H7 (cell line): ENCODE data around the gene STAC. TPM values are rescaled to one million over a fixed set of nuclear protein-coding genes. Genes with fewer than 3 reads are reported as not detected.
"Not testable (repeated sequence)": the region's sequence is repeated elsewhere in the genome, so short reads cannot be mapped to it uniquely, and the experiment has no call there.

Source experiments
- DNase-seq: peaks from one replicate; pipeline ENCODE4 v3.0.0; 2012
- H3K27me3 ChIP-seq: 2 replicates; pipeline ENCODE4 v1.6.0; 2011; ENCODE audit warnings: mild to moderate bottlenecking, low read length; ENCODE audit not compliant: control insufficient read depth, insufficient read depth
- H3K36me3 ChIP-seq: replicated peaks from 2 replicates; pipeline ENCODE4 v1.5.1; 2011; ENCODE audit warnings: low read length; ENCODE audit not compliant: control insufficient read depth, insufficient read depth
- H3K4me3 ChIP-seq: 2 replicates; pipeline ENCODE4 v1.5.1; 2011; ENCODE audit warnings: low read depth, mild to moderate bottlenecking, control low read depth, low read length, moderate library complexity; ENCODE audit not compliant: insufficient read depth
- total RNA-seq: library from RNA; depleted of rRNA; stranded (reverse); fragments of >200 nt; shearing (Covaris generic); gene quantifications from 2 replicates; pipeline ENCODE4 v1.2.3, GENCODE V29; 2014

Gene STAC
- total RNA-seq, 1 experiment from 2014 or later = 5.2 TPM

DNA sequence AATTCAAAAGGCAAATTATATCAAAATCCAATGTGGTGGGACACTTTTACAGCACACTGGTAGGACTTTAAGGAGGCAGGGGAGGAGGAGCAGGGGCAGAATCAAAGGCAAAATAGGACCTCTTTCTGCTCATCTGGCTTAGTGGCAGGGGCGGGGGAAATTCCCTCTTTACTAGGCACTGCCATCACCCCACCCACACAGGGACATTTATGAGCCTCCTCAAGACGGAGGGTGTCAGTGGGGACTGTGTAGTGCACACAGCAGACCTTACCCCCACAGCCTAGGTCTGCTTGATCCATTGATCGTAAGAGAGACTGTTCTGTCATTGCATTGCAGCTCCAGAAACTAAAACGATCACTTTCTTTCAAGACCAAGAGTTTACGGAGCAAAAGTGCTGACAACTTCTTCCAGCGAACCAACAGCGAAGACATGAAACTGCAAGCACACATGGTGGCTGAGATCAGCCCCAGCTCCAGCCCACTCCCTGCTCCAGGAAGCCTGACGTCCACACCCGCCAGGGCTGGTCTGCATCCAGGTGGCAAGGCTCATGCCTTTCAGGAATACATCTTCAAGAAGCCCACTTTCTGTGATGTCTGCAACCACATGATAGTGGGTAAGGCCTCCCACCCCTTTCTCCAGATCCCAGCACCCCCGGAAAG is 62.9 kb downstream of the STAC start:
- Histone ChIP-seq H3K4me3 (no peak overlapping the region), H3K36me3 (no peaks in the 10 kb centered on the region), H3K27me3 (no peaks in the 10 kb centered on the region)
- no peak for DNase-seq

DNA sequence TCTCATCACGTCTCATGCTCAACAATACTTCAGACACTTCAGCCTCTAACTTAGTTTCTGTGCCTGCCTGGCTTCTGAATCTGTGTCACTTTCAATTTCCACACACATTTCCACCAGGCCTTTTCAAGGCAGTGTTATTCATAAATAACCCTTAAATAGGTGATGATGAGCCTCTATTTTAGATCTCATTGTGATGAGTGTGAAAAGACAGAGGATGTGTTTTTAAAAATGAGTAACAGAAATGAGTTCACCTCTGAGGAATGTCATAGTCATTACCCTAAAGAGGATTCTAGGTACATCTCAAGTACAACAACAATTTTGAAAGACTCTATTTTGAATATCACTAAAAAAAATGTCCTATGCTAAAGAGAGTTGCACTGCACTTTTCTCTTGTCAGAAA is 64.6 kb downstream of the STAC start:
- Histone ChIP-seq H3K27me3 (no peaks in the 10 kb centered on the region), H3K4me3 (no peak overlapping the region), H3K36me3 (no peaks in the 10 kb centered on the region)
- no peak for DNase-seq

- no peak for DNase-seq
- Histone ChIP-seq H3K36me3 (no peaks in the 10 kb centered on the region), H3K27me3 (no peaks in the 10 kb centered on the region), H3K4me3 (no peak overlapping the region)
These were observed 66.0 kb downstream of the STAC start for GRCh38 chr3:36446276-36446675.

DNA sequence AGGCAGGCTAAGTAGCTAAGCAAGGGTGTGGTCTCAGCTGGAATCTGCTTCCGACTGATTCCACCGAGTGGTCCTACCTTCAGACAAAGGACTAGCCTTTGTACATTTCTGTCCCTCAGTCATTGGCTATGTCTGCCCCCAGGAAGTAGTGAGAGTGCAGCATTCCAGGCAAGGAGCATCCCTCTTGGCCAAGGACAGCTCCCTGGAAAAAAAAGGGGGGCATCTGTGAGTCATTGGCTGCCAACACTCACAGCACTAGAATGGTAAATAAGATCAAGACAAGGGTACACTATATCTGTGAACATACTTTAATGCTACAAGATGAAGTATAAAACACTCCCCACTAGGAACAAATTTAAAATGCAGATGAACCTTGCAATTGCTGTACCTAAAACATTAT is 66.8 kb downstream of the STAC start:
- H3K36me3 ChIP-seq = no peaks in the 10 kb centered on the region
- no peak for DNase-seq
- no peaks in the 10 kb centered on the region for H3K27me3 ChIP-seq
- no peak overlapping the region for H3K4me3 ChIP-seq

DNA sequence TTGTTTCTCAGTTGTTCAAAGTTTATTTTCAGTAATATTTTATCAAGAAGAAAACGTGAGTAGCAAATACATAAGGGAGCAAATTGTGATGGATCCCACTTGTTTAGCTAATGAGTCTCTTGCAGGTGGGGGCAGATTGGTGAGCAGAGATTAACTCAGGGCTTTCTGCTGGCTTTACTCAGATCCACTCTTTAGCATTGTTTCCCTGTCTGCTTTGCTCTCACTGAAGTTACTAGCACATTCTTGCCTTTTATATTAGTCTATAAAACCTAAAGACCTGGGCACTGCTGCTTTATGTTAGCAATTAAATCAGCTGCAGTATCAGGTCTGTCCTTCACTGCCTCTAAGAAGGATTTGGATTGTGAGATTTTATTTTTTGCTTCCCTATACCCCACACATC is 71.5 kb downstream of the STAC start:
- Histone ChIP-seq H3K36me3 (no peaks in the 10 kb centered on the region), H3K4me3 (no peak overlapping the region), H3K27me3 (no peaks in the 10 kb centered on the region)
- DNase-seq = no peak

GRCh38 chr3:36453213-36453612 is 72.9 kb downstream of the STAC start:
- not testable (repeated sequence) for H3K27me3 ChIP-seq, H3K36me3 ChIP-seq, H3K4me3 ChIP-seq, DNase-seq

- H3K27me3 ChIP-seq, H3K4me3 ChIP-seq, DNase-seq, H3K36me3 ChIP-seq: not testable (repeated sequence)
These were observed 73.6 kb downstream of the STAC start for GRCh38 chr3:36453896-36454295.

DNA sequence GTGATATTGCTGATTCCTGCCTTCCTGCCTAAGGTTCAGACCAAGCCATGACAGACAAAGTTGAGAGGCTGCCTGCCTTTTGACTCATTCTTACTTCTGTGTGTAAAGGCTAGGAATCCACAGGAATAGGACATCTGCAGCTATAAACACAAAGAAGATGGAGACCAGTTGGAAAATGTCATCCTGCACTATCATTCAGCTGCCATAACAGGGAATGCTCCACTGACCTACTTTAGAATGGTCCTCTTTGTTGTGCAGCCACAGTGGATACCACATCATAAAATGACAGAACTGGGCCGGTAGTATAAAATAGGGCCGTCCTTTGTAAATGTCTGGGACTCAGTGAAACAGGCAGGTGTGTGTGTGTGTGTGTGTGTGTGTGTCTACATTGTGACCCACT is 75.1 kb downstream of the STAC start:
- H3K36me3 ChIP-seq = no peaks in the 10 kb centered on the region
- DNase-seq = no peak
- H3K27me3 ChIP-seq = no peaks in the 10 kb centered on the region
- no peak overlapping the region for H3K4me3 ChIP-seq

DNA sequence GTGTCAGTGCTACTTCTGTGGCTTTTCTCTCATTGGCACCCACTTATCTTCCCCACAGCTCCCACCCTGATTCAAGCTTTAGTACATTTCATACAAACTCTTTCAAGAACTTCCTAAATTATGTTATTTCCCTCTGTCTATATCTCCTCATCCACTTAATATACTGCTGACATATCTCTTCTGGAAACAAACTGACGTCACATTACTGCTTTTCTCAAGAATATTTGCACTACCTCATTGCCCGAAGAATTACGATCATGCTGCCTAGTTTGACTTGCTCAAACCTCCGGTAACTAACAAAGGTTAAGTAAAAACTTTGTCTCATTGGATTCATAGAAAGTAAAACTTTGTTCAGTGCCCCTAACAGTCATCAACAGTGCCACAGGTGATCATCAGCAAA is 76.5 kb downstream of the STAC start:
- DNase-seq = no peak

GRCh38 chr3:36457667-36458066 is 77.4 kb downstream of the STAC start:
- Histone ChIP-seq H3K36me3 (no peaks in the 10 kb centered on the region), H3K27me3 (no peaks in the 10 kb centered on the region), H3K4me3 (no peak overlapping the region)
- DNase-seq = no peak

More for the DNA sequence above, 76.5 kb downstream of the STAC start:
- H3K36me3 ChIP-seq = no peaks in the 10 kb centered on the region
- no peak overlapping the region for H3K4me3 ChIP-seq
- no peaks in the 10 kb centered on the region for H3K27me3 ChIP-seq

DNA sequence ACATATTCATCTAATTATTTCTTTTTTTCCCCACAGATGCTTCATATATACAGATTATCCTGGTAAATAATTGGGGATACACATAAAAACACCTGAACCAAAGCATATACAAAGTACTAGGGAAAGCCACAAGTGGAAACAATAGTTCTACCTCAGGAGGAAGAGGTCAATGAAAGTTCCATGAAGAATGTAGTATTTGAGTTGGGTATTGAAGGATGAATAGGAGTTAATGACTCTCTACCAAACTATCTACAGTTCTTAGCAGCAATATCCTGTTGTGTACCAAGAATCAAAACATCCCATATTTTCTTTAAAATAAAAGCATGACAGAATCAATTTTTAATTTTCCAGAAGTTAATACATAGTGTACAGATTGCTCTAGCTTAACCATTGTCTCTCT is 78.9 kb downstream of the STAC start:
- DNase-seq = no peak
- no peak overlapping the region for H3K4me3 ChIP-seq
- no peaks in the 10 kb centered on the region for H3K36me3 ChIP-seq
- H3K27me3 ChIP-seq = no peaks in the 10 kb centered on the region

GRCh38 chr3:36461597-36461996 is 81.3 kb downstream of the STAC start:
- H3K4me3 ChIP-seq = no peak overlapping the region
- DNase-seq = no peak
- no peaks in the 10 kb centered on the region for H3K27me3 ChIP-seq
- H3K36me3 ChIP-seq = no peaks in the 10 kb centered on the region

DNA sequence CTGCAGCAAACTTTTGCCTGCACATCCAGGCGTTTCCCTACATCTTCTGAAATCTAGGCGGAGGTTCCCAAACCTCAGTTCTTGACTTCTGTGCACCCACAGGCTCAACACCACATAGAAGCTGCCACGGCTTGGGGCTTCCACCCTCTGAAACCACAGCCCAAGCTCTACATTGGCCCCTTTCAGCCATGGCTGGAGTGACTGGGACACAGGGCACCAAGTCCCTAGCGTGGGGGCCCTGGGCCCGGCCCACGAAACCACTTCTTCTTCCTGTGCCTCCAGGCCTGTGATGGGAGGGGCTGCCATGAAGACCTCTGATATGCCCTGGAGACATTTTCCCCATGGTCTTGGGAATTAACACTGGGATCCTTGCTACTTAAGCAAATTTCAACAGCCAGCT is 91.7 kb downstream of the STAC start:
- not testable (repeated sequence) for DNase-seq, H3K27me3 ChIP-seq, H3K4me3 ChIP-seq, H3K36me3 ChIP-seq

- no peak for DNase-seq
- Histone ChIP-seq H3K27me3 (no peaks in the 10 kb centered on the region), H3K36me3 (no peaks in the 10 kb centered on the region), H3K4me3 (no peak overlapping the region)
These were observed 95.3 kb downstream of the STAC start for GRCh38 chr3:36475558-36475957.

DNA sequence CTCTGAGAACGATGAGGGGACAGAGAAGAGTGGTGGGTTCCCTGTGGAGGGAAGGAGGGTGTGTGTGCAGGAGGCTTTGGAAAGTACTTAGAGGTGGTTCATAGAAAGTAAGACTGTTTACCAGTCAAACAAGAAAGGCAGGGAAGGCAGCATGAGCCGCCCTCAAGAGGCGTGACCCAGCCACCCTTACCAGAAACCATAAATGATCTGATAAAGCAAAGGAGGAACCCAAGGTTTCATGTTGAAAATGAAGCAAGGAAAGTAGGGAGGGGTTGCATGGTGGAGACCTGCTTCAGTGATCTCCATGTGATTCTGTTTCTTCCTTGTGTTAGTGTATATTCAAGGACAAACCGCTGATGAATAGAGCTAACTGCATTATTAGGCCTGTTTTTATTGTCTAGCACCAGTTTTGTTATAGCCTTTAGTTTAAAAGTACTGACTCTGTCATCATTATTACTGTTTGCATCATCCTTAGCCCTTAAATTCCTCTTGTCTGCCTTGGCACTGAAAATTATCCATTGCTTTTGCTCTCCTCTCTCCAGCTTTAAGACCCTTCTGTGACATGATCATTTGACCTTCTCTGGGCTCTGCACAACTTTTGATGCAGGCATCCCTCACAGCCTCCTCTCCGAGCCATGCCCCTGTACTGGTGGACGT is 96.1 kb downstream of the STAC start:
- no peak overlapping the region for H3K4me3 ChIP-seq
- H3K27me3 ChIP-seq = no peaks in the 10 kb centered on the region
- H3K36me3 ChIP-seq = no peaks in the 10 kb centered on the region
- no peak for DNase-seq
